Prostate gland (tissue), 2 donors: ENCODE data around the gene TEK. TPM values are rescaled to one million over a fixed set of nuclear protein-coding genes. Genes with fewer than 3 reads are reported as not detected.

Source experiments
- DNase-seq: peaks from one replicate; pipeline ENCODE4 v3.0.0-alpha.2; 2019; ENCODE audit warnings: low spot score
- H3K27ac ChIP-seq, 2 donors: fragments of 200-600 bp; sonication (generic); 2 replicates each; pipeline ENCODE4 v1.5.1; 2017 to 2019
- H3K27me3 ChIP-seq: fragments of 200-600 bp; sonication (generic); replicated peaks from 2 replicates; pipeline ENCODE4 v1.5.1; 2019; ENCODE audit not compliant: insufficient read depth
- H3K36me3 ChIP-seq, 2 donors: fragments of 200-600 bp; sonication (generic); 1 replicate in 1 of 2; 2 replicates in 1 of 2; pipeline versions ENCODE4 v1.5.1 to v1.8.1; 2017 to 2019
- H3K4me1 ChIP-seq: fragments of 200-600 bp; sonication (generic); replicated peaks from 2 replicates; pipeline ENCODE4 v1.5.1; 2019
- H3K4me3 ChIP-seq, 2 donors: fragments of 200-600 bp; sonication (generic); 2 replicates each; pipeline ENCODE4 v1.5.1; 2017 to 2019
- H3K9me3 ChIP-seq: fragments of 200-600 bp; sonication (generic); 2 replicates; pipeline ENCODE4 v1.5.1; 2017
- POLR2A ChIP-seq: fragments of 450-650 bp; IDR thresholded peaks from one replicate; pipeline ENCODE4 v1.6.1; 2016; ENCODE audit warnings: antibody characterized with exemption, mild to moderate bottlenecking
- POLR2AphosphoS5 ChIP-seq: sonication (generic); formaldehyde crosslinking; IDR thresholded peaks from one replicate; pipeline ENCODE4 v1.6.1; 2017; ENCODE audit warnings: antibody characterized with exemption
- WGBS: methylation state at CpG from one replicate; pipeline ENCODE4 v1.1.5; 2018; 5-methylcytosine and 5-hydroxymethylcytosine counted together
- intact Hi-C: fragments of 100-400 bp; cut with DNase I; formaldehyde crosslinking; loops from one replicate; pipeline ENCODE4 v1.14.2; 2022
- total RNA-seq, 2 donors: library from RNA; depleted of rRNA; stranded (reverse); fragments of >200 nt; gene quantifications; one replicate each; pipeline ENCODE4 v1.1.0, GENCODE V29; 2016
- TF ChIP-seq, protein P1 (sequence below), 4 experiments: fragments of 200-600 bp in 2 of 4; fragments of 450-650 bp in 2 of 4; sonication (generic) in 2 of 4; IDR thresholded peaks; 1 replicate in 3 of 4; 2 replicates in 1 of 4; pipeline ENCODE4 v1.5.1; 2016 to 2019; ENCODE audit warnings: antibody characterized with exemption in 4 of 4, mild to moderate bottlenecking in 2 of 4, moderate library complexity in 2 of 4

Gene TEK
- total RNA-seq, 2 donors from 2014 or later: 3.5 to 5.5 TPM

DNA sequence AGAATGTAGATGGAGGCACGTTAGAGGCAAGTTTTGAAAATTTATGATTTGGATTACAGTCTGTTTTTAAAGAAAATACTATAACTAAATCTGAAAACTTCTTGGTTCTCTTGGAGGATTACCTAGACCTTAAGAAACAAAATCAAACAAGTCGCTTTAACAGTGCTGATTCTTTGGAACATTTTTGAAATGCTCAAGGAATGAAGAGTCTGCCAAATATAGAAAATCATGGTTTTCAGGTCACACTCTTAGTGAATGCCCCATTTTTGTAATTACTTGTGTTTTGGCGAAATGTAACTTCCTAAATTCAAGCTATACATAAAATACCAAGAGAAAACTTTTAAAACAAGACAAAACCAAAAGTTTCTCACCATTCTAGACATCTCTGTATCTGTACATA lies 94.8 kb downstream of the TEK start:
- no peaks in the 10 kb centered on the region for H3K27me3 ChIP-seq
- 73% methylated on average over 3 of the region's 3 CpGs for WGBS
- no peak for DNase-seq
- H3K27ac ChIP-seq: no peak overlapping the region
- TF ChIP-seq POLR2A: no peak
- TF ChIP-seq, protein P1, sequence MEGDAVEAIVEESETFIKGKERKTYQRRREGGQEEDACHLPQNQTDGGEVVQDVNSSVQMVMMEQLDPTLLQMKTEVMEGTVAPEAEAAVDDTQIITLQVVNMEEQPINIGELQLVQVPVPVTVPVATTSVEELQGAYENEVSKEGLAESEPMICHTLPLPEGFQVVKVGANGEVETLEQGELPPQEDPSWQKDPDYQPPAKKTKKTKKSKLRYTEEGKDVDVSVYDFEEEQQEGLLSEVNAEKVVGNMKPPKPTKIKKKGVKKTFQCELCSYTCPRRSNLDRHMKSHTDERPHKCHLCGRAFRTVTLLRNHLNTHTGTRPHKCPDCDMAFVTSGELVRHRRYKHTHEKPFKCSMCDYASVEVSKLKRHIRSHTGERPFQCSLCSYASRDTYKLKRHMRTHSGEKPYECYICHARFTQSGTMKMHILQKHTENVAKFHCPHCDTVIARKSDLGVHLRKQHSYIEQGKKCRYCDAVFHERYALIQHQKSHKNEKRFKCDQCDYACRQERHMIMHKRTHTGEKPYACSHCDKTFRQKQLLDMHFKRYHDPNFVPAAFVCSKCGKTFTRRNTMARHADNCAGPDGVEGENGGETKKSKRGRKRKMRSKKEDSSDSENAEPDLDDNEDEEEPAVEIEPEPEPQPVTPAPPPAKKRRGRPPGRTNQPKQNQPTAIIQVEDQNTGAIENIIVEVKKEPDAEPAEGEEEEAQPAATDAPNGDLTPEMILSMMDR (IDR thresholded peaks at IDR 0.05): no peak
- TF ChIP-seq POLR2AphosphoS5: no peak
- H3K9me3 ChIP-seq: no peaks in the 10 kb centered on the region
- H3K4me1 ChIP-seq: no peaks in the 10 kb centered on the region
- no peaks in the 10 kb centered on the region for H3K36me3 ChIP-seq
- no peak overlapping the region for H3K4me3 ChIP-seq
- intact Hi-C loops: no loop called here

DNA sequence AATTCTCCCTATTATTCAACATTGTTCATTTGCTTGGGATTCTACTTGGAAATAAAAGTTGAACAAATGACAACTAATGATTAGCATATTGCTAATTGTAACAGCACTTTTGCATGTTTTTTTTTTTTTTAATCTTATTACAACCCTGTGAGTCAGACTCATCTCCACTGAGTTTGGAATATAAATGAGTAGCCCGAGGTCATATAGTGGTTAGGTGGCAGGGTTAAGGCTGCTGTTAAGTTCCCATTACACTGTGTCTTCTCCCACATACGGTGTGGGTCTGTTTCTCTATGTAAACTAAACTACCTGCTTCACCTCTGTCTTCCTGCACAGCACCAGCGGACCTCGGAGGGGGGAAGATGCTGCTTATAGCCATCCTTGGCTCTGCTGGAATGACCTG lies 95.6 kb downstream of the TEK start:
- DNase-seq: no peak

GRCh38 chr9:27205198-27205597 lies 96.2 kb downstream of the TEK start:
- no peak overlapping the region for H3K27ac ChIP-seq
- intact Hi-C loops: no loop called here
- H3K4me3 ChIP-seq: no peak overlapping the region
- no peaks in the 10 kb centered on the region for H3K9me3 ChIP-seq
- no peak for DNase-seq
- no peak for TF ChIP-seq POLR2A
- TF ChIP-seq, protein P1 (IDR thresholded peaks at IDR 0.05): no peak
- TF ChIP-seq POLR2AphosphoS5: no peak
- WGBS: 80% methylated on average over 2 of the region's 2 CpGs
- no peaks in the 10 kb centered on the region for H3K4me1 ChIP-seq
- no peaks in the 10 kb centered on the region for H3K36me3 ChIP-seq
- H3K27me3 ChIP-seq: no peaks in the 10 kb centered on the region

More for the DNA sequence above, 95.6 kb downstream of the TEK start:
- intact Hi-C loops: no loop called here
- H3K27ac ChIP-seq: no peak overlapping the region
- no peaks in the 10 kb centered on the region for H3K4me1 ChIP-seq
- 69% methylated on average over 4 of the region's 4 CpGs for WGBS
- H3K36me3 ChIP-seq: no peaks in the 10 kb centered on the region
- H3K4me3 ChIP-seq: no peak overlapping the region
- no peaks in the 10 kb centered on the region for H3K9me3 ChIP-seq
- TF ChIP-seq POLR2AphosphoS5 (no peak), POLR2A (no peak)
- TF ChIP-seq, protein P1 (IDR thresholded peaks at IDR 0.05): no peak
- H3K27me3 ChIP-seq: no peaks in the 10 kb centered on the region

DNA sequence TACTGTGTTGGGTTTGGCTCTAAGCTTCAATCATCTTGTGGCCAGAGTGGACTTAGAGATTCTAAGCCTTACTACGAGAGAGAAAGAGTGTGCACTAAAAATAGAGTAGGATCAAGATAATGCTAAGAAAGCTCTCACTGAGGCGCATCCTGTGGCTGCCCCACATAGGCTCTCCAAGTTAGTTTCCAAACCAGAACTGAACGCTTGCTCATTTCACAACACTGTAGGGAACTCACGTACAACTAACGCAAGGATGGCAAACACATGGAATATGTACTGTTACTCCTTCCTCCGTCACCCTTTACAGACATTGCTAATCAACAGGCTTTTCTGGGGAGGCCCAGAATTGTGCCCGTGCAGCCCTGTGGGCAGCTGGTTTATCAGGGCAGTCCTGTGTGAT lies 97.0 kb downstream of the TEK start:
- intact Hi-C loops: no loop called here
- Histone ChIP-seq H3K4me1 (no peaks in the 10 kb centered on the region), H3K27ac (no peak overlapping the region), H3K9me3 (no peaks in the 10 kb centered on the region), H3K36me3 (no peaks in the 10 kb centered on the region), H3K27me3 (no peaks in the 10 kb centered on the region), H3K4me3 (no peak overlapping the region)
- no peak for TF ChIP-seq POLR2AphosphoS5
- no peak for DNase-seq
- WGBS: 91% methylated on average over 7 of the region's 7 CpGs

GRCh38 chr9:27209034-27209433 lies 100.0 kb downstream of the TEK start:
- no peaks in the 10 kb centered on the region for H3K27me3 ChIP-seq
- 27% methylated on average over 3 of the region's 3 CpGs for WGBS
- no peaks in the 10 kb centered on the region for H3K9me3 ChIP-seq
- no peak overlapping the region for H3K4me3 ChIP-seq
- DNase-seq: no peak
- no peaks in the 10 kb centered on the region for H3K36me3 ChIP-seq
- no peaks in the 10 kb centered on the region for H3K4me1 ChIP-seq
- H3K27ac ChIP-seq: no peak overlapping the region
- TF ChIP-seq POLR2AphosphoS5 (no peak), POLR2A (no peak)
- TF ChIP-seq, protein P1 (IDR thresholded peaks at IDR 0.05): no peak
- intact Hi-C loops: no loop called here
